Measurements from ENCODE around the gene FARP1. TPM values are rescaled to one million over a fixed set of nuclear protein-coding genes. Genes with fewer than 3 reads are reported as not detected.

Gene FARP1
- total RNA-seq, 2 experiments from 2014 or later = not detected

DNA sequence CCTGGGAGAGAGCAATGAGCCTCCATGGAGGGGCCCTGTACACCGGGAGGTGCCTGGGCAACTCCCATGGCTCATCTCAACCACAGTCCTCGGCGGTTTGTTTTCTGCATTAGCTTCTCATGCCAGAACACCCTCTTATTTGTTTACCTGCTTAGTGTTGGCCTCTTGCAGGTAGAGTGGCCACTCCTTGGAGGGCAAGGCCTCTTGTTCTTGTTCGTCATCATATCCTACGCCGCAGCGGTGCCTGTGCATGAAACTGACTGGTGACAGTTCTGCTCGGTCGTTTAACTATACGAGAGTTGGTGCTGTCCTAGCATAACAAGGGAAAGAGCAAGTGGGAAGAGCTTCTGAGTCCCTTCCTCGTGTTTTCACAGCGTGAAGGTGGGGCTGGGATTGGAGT, 74.7 kb downstream of the FARP1 start:
- ChIA-PET POLR2A (no interaction called here), CTCF (ENCODE audit: unreplicated experiment) (no interaction called here)
- Histone ChIP-seq H3K79me2 (ENCODE audit: insufficient read depth, low read depth, low read length) (no peaks in the 10 kb centered on the region), H3K9me3 (ENCODE audit: low read length) (no peaks in the 10 kb centered on the region), H3K4me3 (ENCODE audit: low read depth, low read length, poor library complexity, severe bottlenecking) (no peak overlapping the region), H3K9me2 (ENCODE audit: insufficient read depth, low read length) (no peaks in the 10 kb centered on the region), H4K20me1 (ENCODE audit: insufficient read depth, low read length) (no peaks in the 10 kb centered on the region), H3K36me3 (ENCODE audit: insufficient read depth, low read length) (no peaks in the 10 kb centered on the region), H3K4me2 (ENCODE audit: low read length) (no peak overlapping the region), H2AFZ (ENCODE audit: low read length) (no peak overlapping the region), H3K4me1 (ENCODE audit: insufficient read depth, low read length, poor library complexity, severe bottlenecking) (no peaks in the 10 kb centered on the region), H3K27ac (ENCODE audit: low read depth, low read length, poor library complexity, severe bottlenecking) (no peak overlapping the region)
- DNase-seq (ENCODE audit: low spot score) = no peak
- no TSS peak for BruUV-seq (replicated peaks)
- intact Hi-C loops (cut with micrococcal nuclease; ENCODE audit: unreplicated experiment) = no loop called here
- no peak for TF ChIP-seq EZH2phosphoT487 (IDR thresholded peaks at IDR 0.05; ENCODE audit: borderline replicate concordance, low read depth, low read length)
- TF ChIP-seq, protein P1, sequence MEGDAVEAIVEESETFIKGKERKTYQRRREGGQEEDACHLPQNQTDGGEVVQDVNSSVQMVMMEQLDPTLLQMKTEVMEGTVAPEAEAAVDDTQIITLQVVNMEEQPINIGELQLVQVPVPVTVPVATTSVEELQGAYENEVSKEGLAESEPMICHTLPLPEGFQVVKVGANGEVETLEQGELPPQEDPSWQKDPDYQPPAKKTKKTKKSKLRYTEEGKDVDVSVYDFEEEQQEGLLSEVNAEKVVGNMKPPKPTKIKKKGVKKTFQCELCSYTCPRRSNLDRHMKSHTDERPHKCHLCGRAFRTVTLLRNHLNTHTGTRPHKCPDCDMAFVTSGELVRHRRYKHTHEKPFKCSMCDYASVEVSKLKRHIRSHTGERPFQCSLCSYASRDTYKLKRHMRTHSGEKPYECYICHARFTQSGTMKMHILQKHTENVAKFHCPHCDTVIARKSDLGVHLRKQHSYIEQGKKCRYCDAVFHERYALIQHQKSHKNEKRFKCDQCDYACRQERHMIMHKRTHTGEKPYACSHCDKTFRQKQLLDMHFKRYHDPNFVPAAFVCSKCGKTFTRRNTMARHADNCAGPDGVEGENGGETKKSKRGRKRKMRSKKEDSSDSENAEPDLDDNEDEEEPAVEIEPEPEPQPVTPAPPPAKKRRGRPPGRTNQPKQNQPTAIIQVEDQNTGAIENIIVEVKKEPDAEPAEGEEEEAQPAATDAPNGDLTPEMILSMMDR (conservative IDR thresholded peaks at IDR 0.05; ENCODE audit: low read length) = no peak

DNA sequence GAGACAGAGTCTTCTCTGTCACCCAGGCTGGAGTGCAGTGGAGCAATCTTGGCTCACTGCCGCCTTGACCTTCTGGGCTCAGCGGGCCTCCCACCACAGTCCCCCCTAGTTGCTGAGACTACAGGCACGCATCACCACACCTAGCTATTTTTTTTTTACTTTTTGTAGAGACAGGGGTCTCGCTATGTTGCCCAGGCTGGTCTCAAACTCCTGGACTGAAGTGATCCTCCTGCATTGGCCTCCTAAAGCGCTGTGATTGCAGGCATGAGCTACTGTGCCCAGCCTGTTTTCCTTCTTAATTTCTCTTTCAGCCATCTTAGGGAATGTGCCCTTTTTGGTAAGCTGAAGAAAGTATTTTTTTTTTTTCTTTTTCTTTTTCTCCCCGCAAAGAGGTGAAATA, 76.8 kb downstream of the FARP1 start:
- BruUV-seq (replicated peaks) = no TSS peak
- Histone ChIP-seq H3K9me2 (ENCODE audit: insufficient read depth, low read length) (no peaks in the 10 kb centered on the region), H3K36me3 (ENCODE audit: insufficient read depth, low read length) (no peaks in the 10 kb centered on the region), H3K79me2 (ENCODE audit: insufficient read depth, low read depth, low read length) (no peaks in the 10 kb centered on the region), H3K4me1 (ENCODE audit: insufficient read depth, low read length, poor library complexity, severe bottlenecking) (no peaks in the 10 kb centered on the region), H3K4me3 (ENCODE audit: low read depth, low read length, poor library complexity, severe bottlenecking) (no peak overlapping the region), H3K9me3 (ENCODE audit: low read length) (no peaks in the 10 kb centered on the region), H4K20me1 (ENCODE audit: insufficient read depth, low read length) (no peaks in the 10 kb centered on the region), H3K27ac (ENCODE audit: low read depth, low read length, poor library complexity, severe bottlenecking) (no peak overlapping the region), H3K4me2 (ENCODE audit: low read length) (no peak overlapping the region), H2AFZ (ENCODE audit: low read length) (no peak overlapping the region)
- CTCF ChIA-PET (ENCODE audit: unreplicated experiment) = no interaction called here
- no peak for DNase-seq (ENCODE audit: low spot score)
- POLR2A ChIA-PET = no interaction called here
- intact Hi-C loops (cut with micrococcal nuclease; ENCODE audit: unreplicated experiment) = no loop called here
- TF ChIP-seq EZH2phosphoT487 (IDR thresholded peaks at IDR 0.05; ENCODE audit: borderline replicate concordance, low read depth, low read length) = no peak
- TF ChIP-seq, protein P1 (conservative IDR thresholded peaks at IDR 0.05; ENCODE audit: low read length) = no peak

DNA sequence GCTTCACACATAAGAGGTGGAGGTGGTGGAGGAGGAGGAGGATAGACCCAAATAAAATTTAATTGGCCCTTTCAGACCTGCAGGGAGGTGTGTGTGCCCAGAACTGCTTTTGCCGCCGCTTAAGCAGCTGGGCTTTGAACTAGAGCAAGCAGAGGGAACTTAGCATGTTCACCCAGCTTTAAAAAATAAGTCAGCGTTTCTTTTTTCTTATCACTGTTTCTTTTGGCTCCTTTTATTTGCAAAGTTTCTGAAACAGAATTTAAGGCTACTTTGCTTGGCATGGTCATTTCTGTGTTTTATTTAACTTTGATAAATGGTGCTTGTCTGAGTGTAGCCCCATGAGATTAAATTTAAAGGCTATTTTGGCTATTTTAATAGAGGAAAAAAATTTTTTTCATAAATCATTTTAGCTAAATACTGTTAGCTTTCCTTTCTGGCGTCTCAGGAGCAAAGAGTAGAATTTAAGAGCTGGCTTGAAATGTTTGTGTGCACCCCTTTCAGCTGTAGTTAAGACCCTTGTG, 77.4 kb downstream of the FARP1 start:
- no peaks in the 10 kb centered on the region for H3K36me3 ChIP-seq (ENCODE audit: insufficient read depth, low read length)
- TF ChIP-seq, protein P1 (conservative IDR thresholded peaks at IDR 0.05; ENCODE audit: low read length) = no peak
- no peak for TF ChIP-seq EZH2phosphoT487 (IDR thresholded peaks at IDR 0.05; ENCODE audit: borderline replicate concordance, low read depth, low read length)
- no peak overlapping the region for H2AFZ ChIP-seq (ENCODE audit: low read length)
- no peaks in the 10 kb centered on the region for H3K9me2 ChIP-seq (ENCODE audit: insufficient read depth, low read length)
- no peaks in the 10 kb centered on the region for H3K9me3 ChIP-seq (ENCODE audit: low read length)
- DNase-seq (ENCODE audit: low spot score) = no peak
- intact Hi-C loops (cut with micrococcal nuclease; ENCODE audit: unreplicated experiment) = no loop called here
- H3K79me2 ChIP-seq (ENCODE audit: insufficient read depth, low read depth, low read length) = no peaks in the 10 kb centered on the region
- H3K27ac ChIP-seq (ENCODE audit: low read depth, low read length, poor library complexity, severe bottlenecking) = no peak overlapping the region
- POLR2A ChIA-PET = no interaction called here
- H3K4me1 ChIP-seq (ENCODE audit: insufficient read depth, low read length, poor library complexity, severe bottlenecking) = no peaks in the 10 kb centered on the region
- CTCF ChIA-PET (ENCODE audit: unreplicated experiment) = no interaction called here
- no peaks in the 10 kb centered on the region for H4K20me1 ChIP-seq (ENCODE audit: insufficient read depth, low read length)
- H3K4me3 ChIP-seq (ENCODE audit: low read depth, low read length, poor library complexity, severe bottlenecking) = no peak overlapping the region
- no TSS peak for BruUV-seq (replicated peaks)
- no peak overlapping the region for H3K4me2 ChIP-seq (ENCODE audit: low read length)
